HG03442 (cell line): Measurements from ENCODE around the gene PRKN.

Experiments
- ATAC-seq: cut with Tn5 transposase; IDR thresholded peaks from one replicate; pipeline ENCODE4 v1.9.1; 2021; ENCODE audit warnings: mild to moderate bottlenecking, moderate library complexity; ENCODE audit not compliant: unreplicated experiment

PRKN gene

DNA sequence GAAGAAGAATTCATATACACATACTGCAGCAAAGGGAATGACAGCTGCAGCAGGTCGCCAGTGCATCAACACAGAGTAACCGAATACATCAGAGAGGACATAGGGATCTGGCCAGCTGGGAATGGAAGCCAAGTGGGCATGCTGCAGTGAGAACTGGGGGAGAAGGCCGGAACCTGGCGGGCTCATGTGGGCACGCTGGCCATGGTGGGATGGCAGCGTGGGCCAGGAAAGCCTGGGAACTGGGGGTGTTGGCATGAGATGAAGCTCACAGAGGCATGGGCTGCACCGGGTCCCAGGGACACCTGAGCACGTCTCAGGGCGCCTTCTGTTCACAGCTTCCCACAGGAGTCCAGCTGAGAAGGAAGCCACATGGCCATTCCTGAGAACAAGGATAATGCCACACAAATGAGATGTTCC, 1314.2 kb downstream of the PRKN start:
- ATAC-seq, result no peak

DNA sequence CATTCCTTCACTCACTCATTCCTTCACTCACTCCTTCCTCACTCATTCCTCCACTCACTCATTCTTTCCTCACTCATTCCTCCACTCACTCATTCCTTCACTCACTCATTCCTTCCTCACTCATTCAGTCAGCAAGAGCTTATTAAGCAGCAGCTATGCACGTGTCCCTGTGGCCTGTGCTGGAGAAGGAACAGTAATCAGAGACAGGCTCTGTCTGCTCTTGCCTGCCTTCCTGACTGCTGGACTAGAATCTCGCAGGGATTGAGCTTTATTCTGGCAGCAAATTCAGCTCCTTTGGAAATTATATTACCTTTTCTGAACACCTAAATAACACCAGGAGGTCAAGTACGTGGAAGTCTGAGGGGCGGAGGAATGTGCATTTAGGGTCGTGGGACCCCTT, 1314.8 kb downstream of the PRKN start:
- ATAC-seq, result no peak

DNA sequence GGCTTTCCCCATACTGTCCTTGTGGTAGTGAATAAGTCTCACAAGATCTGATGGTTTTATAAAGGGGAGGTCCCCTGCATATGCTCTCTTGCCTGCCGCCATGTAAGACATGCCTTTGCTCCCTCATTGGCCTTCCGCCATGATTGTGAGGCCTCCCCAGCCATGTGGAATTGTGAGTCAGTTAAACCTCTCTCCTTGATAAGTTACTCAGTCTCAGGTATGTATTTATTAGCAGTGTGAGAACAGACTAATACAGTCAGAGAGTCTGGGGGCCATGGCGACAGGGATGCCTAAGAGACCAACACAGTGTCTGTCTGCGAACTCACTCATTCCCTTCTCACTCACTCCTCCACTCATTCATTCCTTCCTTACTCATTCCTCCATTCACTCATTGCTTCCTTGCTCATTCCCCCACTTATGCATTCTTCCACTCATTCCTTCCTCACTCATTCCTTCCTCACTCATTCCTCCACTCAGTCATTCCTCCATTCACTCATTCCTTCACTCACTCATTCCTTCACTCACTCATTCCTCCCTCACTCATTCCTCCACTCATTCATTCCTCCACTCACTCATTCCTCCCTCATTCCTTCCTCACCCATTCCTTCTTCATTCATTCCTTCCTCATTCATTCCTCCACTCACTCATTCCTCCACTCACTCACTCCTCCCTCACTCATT, 1316.2 kb downstream of the PRKN start:
- no peak for ATAC-seq

DNA sequence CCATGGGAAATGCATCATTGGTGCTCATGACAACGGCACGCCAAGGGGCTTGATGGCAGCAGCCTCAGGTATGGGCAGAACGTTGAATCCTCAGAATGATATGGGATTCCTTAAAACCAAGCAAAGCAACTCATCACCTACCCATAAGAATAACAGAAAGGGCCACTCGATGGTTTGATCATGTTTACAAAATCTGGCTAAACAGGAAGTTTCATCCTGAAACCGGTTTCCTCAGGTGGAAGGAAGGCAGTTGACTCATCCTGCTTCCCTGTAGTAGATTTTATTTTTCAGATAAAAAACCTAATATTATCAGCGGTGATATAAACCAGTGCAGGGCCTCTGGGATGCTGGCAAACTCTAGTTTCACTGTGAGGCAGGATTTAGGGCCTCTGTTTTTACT, 1316.8 kb downstream of the PRKN start:
- ATAC-seq, result no peak

DNA sequence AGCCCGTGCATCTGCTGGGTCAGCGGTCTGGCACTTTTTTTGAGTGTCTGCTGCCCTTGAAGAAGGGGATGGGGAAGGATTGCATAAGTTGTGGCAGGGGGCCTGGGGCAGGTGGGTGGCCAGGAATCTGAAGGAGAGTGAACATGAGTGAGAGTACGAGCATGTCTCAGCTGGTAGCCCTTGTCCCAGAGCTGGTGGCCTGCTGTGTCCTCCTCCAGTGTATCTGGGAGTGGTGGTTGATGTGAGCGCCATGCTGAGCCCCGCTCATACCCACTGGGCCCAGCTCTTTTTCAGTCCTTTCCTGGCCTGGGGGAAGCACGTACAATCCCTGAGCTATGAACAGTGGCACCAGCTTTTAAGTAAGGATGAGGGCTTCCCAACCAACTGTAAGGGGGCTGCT, 1317.5 kb downstream of the PRKN start:
- no peak for ATAC-seq

DNA sequence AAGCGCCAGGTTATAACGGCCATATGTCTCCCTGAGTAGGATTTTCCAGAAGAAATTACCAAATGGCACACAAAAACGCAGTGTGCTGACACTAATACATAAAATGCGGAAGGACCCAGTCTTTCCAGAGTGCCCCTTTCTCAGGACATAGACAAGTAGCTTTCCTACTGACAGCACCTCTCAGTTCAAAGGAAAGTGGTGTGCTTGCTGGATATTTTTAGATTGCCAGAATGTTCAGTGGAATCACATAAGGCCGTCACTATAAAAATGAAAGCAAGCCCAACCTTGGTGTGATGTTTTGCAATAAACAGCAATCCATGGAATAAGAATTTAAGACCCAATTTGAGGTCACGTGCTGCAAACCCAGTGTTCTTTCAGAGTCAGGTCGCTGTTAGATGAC, 1318.2 kb downstream of the PRKN start:
- no peak for ATAC-seq

DNA sequence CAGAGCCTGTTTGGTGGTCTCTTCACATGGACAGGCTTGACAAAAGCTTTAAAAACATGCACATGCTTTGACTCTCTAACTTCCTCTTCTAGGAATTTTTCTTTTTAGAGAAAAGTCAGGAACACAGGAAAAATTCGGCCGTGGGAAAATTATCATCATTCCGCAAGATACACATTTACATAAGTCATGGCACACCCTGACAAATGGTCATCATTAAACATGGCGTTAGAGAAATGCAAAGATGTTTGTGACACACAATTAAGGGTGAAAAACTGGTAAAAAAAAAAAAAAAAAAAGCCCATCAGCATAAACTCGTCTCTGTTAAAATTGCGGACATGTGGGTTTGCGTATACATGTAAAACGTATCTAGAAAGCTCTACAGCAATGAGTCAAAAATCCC, 1319.5 kb downstream of the PRKN start:
- no peak for ATAC-seq

DNA sequence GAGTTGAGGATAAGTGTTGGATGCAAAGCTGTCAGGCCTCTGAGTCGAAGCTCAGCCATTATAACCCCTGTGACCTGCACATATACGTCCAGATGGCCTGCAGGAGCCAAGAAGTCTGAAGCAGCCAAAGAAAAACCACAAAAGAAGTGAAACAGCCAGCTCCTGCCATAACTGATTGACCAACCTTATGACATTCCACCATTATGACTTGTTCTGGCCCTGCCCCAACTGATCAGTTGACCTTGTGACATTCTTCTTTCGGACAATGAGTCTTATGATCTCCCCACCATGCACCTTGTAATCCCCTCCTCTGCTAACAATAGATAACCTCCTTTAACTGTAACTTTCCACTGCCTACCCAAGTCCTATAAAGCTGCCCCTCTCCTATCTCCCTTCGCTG, 1320.0 kb downstream of the PRKN start:
- ATAC-seq, result no peak

DNA sequence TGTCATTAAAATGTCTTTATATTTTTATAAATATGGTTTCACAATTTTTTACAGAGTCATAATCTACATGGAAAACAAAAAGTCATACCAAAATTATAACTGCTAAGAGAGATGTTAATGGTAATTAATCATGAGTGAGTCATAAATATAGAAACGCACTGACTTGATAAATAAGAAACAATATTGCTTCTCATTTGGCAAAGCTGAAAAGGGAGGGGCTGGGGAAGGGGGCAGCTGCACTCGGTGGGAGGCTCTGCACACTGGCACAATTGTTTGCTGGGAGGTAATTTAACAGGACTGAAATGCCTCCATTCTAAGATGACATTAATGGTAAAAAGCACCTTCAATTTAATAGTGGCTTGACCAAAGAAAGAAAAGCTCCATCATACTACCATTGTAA, 1320.5 kb downstream of the PRKN start:
- no peak for ATAC-seq

DNA sequence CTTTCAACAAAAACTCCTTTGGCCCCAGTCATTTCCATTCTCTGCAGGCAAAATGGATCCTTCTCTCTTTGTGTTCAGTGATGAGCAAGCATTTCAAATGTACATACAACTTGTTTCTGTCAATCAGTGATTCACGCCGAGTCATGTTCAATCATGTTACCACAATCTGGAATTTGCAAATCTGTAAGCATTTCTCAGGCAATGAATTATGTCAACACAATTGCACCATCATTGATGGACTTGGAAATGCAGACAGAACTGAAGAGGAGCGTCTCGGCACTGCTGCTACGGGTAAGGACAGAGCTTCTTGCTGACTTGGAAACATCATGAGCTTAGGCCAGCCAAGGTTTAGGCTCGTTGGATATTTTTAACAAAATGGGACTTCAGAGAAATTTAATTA, 1320.9 kb downstream of the PRKN start:
- no peak for ATAC-seq

DNA sequence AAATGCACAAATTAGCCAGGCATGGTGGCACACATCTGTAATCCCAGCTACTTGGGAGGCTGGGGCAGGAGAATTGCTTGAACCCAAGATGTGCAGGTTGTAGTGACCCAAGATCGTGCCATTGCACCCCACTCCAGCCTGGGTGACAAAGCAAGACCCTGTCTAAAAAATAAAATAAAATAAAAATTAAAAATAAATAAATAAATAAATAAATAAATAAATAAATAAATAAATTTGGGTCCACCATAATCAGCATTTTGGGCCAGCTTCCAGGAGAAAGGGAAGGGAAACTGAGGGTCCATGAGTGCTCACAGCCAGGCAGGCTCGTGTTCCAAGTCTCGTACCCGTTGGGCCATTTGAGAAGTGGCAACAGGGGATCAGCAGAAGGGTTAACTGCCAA, 1322.1 kb downstream of the PRKN start:
- ATAC-seq, result no peak

DNA sequence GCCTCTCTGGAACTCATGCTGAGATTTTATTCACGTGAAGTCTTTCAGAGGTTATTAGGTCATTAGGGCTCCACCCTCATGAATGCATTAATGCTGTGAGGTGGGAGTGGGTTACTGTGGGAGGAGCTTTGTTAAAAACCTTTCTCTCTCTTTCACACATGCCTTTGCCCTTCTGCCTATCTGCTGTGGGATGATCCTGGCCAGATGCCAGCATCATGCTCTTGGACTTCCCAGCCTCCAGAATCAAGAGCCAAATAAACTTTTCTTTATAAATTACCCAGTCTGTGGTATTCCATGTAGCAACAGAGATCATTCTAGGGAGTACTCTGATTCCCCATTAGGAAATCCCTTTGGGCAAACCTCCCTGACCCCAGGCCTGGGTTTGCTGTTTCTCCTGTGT, 1323.8 kb downstream of the PRKN start:
- ATAC-seq, result no peak

DNA sequence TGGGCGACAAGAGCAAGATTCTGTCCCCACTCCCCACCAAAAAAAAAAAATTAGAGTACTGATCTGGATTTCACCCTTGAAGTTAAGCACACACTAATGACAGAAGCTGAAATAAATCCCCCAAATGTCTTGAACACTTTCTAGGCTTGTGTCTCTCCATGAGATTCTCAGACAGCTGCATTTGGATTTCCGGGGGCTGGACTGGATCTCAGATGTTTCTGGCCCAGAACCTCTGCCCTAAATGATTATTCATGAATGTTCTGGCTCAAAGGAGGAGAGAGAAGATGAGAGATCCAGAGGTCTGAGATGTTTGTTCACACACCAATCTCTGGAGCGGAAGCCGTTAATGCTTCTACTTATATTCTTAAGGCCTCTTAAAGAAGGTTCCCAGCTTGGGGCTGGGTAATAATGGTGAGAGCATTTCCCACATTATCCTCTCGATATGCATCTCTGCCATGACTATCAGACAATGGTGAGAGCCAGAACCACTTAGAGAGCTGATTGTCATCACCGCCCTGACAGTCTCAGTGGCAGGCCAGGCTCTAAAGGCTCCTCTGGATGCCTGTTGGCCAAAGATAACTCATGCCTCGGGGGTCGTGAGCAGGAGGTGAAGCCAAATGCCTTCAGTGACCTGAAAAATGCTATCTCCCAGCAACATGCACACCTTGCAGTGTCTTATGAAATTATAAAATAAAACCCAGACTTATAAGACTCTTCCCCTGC, 1325.8 kb downstream of the PRKN start:
- ATAC-seq, result no peak

DNA sequence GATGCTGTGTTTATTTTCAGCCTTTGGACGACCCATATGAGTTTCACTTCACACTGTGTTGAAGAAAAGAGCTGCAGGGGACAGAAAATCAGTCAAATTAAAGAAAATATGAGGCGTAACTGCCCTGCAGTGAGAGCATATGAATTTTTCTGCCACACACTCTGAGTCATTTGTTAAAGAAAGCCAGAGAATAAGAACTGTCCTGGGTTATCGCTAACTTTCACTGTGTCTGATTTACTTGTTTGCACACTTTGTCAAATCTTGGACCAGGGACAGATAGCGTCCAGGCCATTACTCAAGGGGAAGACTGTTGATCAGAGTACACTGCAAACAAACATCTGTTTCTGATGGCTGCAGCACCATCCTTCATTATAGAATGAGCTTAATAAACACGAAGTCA, 1326.9 kb downstream of the PRKN start:
- ATAC-seq, result no peak

DNA sequence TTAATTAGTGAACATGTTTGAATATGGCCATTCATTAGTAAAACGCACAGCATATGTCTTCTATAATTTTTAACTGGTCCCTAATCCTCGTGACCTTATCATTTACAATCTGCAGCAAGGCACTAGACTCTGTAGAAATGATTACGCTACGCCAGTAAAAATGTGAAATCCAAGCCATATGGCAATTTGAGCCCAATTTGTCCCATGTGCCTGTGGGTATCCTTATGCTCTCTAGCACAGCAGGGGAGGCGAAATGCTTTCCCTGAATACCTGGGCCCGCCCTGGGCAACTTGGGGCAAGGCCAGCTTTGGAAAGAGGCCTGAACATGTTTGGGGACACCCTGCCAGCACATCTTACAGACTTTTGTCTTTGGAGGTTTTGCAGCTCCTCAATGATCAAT, 1331.0 kb downstream of the PRKN start:
- ATAC-seq, result no peak

DNA sequence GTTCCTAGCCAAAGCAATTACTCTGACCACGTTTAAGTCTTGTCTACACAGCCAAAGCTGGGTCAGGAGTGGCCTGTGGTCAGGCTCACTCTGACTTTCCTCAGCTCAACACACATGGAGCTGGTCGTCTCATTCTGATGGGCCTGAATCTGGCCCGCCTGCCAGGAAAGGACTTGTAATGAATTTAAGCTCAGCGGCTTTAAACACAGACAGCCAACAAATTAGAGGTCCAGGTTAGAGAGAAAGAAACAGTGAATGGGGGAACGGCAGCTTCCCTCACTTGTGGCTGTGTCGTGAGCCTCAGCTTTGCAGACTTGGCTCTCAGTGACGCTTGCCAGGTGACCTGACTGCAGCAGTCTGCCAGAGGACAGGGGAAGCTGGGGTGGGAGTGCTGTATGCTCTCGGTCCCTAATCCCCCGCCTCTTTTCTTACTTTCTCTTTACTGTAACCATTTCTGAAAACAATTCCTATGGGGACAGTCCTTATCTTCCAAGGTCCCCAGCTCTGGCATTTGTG, 1331.8 kb downstream of the PRKN start:
- no peak for ATAC-seq

DNA sequence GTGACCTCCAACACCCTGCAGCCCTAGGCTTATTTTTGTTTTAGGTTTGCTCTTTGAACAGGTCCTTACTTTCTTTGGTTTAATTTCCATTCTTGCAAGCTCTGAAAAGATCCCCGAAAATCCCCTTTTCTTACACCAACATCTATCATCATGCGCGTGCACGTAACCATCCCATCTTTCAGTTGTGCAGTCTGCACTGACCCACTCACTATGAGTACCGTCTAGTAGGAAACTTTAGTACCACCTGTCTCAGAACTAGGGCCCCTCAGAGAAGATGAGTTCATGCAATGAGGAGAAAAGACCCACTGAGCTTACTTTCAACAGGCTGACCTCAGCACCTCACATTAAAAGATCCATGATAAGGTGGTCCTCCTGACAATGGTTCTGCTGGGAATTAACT, 1333.1 kb downstream of the PRKN start:
- ATAC-seq, result no peak

DNA sequence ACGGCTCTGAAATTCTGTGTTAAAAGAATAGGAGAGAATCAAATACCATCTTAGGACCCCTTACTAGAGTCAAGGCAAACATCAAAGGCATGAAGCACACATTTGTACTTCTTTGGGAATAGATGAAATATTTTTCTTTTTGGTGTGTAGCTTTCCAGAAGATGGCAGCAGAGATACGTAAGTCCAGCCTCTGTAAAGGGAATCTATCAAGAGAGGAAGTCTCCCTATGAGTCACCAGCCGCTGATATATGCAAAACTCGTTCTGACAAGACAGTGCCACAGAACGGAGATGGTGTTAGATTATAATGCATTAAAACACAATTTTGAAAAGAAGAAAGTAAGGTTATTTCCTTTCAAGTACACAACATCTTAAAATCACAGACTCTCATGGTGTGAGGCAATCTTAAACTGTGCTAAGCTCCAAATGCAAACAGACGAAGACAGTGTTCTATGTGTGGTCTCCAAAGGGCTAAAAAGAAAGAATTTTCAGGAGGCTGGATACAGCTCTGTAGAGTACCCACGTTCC, 1333.7 kb downstream of the PRKN start:
- peak; percentile 100 for ATAC-seq

DNA sequence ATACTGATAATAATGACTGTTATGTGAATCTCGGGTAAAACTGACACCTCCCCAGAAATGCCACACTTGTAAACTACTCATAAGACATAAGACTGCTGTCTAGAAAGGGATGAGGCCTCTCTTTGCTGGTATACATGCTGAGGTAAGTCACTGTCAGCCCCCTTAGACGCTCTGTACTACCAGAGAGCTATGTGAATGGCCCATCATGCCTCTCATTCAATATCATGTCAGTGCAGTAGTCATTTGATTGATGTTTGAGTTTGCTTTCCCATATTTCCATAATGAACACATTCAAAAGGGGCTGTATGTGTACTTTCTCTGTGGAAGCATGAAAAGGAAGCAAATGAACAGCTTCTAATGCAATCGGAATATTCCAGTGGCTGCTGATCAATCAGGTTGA, 1334.3 kb downstream of the PRKN start:
- ATAC-seq, result no peak

DNA sequence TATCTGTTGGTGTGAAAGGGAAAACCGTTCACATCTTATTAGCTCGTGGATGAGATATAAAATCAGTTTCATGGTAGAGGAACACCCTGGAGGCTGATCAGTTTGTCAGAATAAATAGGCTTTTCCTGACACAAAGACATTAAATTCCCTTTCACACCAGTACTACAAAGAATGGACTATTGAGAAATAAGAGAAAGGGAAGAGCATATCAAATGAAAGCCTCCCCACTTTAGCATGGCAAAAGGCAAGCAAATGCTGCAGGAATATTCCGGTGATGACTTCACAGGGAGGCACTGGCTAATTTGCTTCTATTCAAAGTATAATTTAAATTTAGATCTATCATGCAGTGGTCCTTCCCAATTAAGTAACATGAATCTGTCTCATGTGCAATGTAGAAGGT, 1337.8 kb downstream of the PRKN start:
- ATAC-seq, result no peak

DNA sequence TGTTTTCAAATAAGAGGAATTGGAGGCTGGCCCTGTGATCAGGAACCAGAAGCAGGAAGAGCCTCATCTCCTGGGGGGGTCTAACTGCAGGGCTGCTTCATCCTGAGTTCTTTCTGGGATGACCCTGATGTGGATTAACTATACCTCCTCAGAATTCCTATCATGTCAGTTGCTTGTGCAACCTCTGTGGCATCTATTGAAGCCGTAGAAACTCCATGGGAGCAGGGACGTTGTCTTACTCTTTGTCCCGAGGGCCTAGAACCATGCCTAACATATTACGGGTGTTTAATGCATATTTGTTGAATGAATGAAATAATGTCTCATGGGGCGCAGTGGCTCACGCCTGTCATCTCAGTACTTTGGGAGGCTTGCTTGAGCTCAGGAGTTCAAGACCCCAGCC, 1343.6 kb downstream of the PRKN start:
- no peak for ATAC-seq

DNA sequence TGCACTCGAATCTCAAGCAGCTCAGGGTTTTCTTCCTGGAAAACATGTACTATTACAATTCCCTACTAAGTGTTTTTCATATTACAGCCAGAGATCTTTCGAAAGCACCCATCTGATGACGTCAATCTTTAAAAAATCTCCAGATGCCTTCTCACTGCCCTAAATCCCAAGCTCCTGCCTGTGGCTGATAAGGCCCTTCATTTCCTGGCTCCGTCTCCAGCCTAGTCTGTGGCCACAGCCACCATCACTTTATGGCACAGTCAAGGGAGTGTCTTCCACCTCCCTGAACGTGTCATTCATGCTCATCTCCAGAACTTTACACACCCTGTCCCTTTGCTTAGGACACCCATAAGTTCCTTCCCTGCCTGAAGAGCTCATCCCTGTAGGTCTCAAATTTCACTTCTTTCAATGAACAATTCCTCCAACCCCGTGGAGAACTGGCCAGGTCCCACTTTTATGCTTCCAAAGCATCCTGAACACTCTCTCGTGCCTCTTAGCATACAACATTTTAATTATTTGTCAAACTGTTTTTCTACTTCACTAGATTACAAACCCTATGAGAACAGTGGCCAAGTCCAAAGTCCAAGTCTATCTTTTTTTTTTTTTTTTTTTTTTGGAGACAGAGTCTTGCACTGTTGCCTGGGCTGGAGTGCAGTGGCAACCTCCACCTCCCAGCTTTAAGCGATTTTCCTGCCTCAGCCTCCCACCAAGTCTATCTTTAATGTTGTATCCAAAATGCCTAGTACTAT, 1347.6 kb downstream of the PRKN start:
- ATAC-seq, result no peak
